C4-2B (cell line): ENCODE data around the gene SPEM1.

Experiments used
- H3K27ac ChIP-seq: fragments of 450-650 bp; 2 replicates; pipeline ENCODE4 v1.5.1; 2017
- CTCF ChIP-seq: fragments of 450-650 bp; conservative IDR thresholded peaks from 2 replicates; pipeline ENCODE4 v1.5.1; 2017; ENCODE audit warnings: mild to moderate bottlenecking
- ZFX ChIP-seq: fragments of 450-650 bp; IDR thresholded peaks from 2 replicates; pipeline ENCODE4 v1.6.1; 2017

SPEM1 gene, protein sequence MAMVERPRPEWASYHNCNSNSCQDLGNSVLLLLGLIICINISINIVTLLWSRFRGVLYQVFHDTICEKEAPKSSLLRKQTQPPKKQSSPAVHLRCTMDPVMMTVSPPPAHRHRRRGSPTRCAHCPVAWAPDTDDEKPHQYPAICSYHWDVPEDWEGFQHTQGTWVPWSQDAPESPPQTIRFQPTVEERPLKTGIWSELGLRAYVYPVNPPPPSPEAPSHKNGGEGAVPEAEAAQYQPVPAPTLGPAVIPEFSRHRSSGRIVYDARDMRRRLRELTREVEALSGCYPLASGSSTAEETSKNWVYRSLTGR

DNA sequence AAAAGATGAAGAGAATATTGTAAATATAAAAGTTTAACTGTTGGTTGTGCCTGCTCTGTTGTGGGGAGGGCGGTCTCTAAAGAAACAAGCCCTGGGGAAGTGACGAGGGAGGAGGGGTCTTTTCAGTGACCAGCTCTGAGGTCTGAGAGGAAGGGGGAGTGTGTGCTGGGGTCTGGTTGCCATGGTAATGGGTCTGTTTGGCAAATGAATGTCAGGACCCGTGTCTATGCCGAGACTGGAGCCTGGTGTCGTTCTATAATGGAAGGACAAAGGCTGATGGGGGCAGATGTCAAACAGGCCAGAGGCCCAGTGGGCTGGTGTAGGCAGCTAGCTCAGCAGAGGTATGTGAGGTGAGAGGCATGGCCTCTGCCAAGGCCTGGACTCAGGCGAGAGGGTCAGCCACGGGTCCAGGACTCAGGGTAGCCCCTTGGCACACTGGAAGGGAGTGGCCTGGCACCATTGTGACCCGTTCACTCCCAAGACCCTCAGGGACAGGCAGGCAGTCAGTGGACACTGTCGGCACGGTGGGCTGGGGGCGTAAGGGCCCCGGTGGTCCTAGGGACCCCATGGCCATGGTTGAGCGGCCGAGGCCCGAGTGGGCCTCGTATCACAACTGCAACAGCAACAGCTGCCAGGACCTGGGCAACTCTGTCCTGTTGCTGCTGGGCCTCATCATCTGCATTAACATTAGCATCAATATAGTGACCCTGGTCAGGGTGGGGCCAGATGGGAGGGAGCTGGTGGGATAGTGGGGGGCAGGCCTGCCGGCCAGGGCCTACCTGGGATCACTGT, at the start of gene SPEM1:
Gene SPEM1 (plus strand): TSS at position 506 of the 792 bp plus-strand sequence. CDS start 61 bp downstream, at position 567.
- TF ChIP-seq ZFX (no peak), CTCF (no peak)

GRCh38 chr17:7370853-7371252, 49.3 kb upstream of the SPEM1 start:
- TF ChIP-seq ZFX, result no peak
- TF ChIP-seq CTCF, result no peak
- no peak overlapping the region for H3K27ac ChIP-seq

More for the DNA sequence above, at the start of gene SPEM1:
- H3K27ac ChIP-seq, result no peak within 1 kb of the TSS

DNA sequence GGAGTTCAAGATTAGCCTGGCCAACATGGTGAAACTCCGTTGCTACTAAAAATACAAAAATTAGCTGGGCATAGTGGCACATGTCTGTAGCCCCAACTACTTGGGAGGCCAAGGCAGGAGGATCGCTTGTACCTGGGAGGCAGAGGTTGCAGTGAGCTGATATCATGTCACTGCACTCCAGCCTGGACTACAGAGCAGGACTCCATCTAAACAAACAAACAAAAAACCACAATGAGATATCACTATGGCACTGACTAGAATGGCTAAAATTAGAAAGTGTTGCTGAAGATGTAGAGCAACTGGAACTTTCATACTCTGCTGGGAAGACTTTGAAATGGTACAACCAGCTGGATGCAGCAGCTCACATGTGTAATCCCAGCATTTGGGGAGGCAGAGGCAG, 45.8 kb upstream of the SPEM1 start:
- TF ChIP-seq ZFX (no peak), CTCF (no peak)
- no peak overlapping the region for H3K27ac ChIP-seq

DNA sequence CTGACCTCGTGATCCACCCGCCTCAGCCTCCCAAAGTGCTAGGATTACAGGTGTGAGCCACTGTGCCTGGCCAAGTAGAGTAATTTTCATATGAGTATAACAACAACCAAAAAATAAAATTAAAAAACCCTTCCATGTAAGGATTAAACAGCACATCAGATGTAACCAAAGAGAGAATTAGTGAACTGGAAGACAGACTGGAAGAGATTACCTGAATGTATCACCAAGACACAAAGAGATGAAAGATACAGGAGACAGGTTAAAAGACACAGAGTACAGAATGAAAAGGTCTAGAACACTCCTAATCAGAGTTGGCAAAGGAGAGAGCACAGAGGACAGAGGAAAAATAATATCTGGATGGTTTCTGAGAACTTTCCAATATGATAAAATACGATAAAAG, 41.0 kb upstream of the SPEM1 start:
- no peak for TF ChIP-seq CTCF
- TF ChIP-seq ZFX, result no peak
- H3K27ac ChIP-seq, result no peak overlapping the region

GRCh38 chr17:7380321-7380720, 39.8 kb upstream of the SPEM1 start:
- H3K27ac ChIP-seq, result peak overlapping the region; percentile 76

DNA sequence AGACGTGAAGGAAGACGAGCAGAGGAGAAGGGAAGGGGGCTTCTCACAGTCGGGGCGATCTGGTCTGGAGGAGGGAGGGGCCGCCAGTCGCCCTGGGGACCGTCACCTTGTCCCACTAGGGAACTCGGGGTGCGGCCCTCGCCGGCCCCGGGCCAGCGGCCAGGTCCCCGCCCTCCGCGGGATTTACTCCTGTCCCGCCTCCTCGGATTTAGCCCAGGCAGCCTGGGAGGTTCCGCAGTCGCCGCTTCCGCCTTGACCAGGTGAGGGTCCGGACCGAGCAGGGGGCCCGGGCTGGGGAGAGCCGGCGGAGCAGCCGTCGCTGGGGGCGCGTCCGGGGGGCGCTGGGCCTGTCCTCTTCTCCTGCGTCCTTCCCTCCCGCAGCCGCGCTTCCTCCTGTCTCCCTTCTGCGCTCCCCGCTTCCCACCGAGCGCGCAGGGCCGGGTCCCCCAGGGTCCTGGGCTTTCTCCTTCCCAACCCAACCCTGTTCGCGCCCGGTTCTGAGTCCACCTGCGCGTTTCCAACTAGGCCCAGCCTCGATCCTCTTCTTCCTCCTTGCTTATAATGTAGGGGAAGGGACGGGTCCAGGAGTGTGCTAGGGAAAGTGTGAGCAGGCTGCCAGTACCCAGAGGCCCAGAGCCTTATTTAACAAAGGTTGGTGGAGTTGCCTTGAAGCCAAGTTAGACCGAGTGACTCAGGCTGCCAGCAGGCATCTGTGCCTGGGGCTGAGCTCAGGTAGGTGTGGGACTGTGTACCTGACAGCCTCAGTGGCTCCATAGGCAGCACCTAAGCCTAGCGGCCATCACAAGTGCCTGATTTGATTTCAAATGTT, 39.1 kb upstream of the SPEM1 start, which contains the start of gene TNK1:
Gene TNK1 (plus strand): TSS at position 235 of the 829 bp plus-strand sequence. CDS start 1,838 bp downstream, outside the sequence.
- no peak for TF ChIP-seq CTCF
- TF ChIP-seq ZFX, result peak; percentile 40; the same call in 1 of the 2 replicates
- H3K27ac ChIP-seq, result peak within 1 kb of the TSS; percentile 76

More at GRCh38 chr17:7380321-7380720, 39.8 kb upstream of the SPEM1 start:
- TF ChIP-seq CTCF (no peak), ZFX (no peak)
